GM23338 (cell line): ENCODE results near the gene CDC42BPG. TPM values are rescaled to one million over a fixed set of nuclear protein-coding genes. Genes with fewer than 3 reads are reported as not detected.

Source experiments
- ATAC-seq: fragments of 200-7000 bp; cut with Tn5 transposase; 3 replicates; pipeline ENCODE4 v1.9.1; 2020
- DNase-seq: peaks from one replicate; pipeline ENCODE4 v3.0.0-alpha.2; 2015; ENCODE audit warnings: low spot score
- H2AFZ ChIP-seq: fragments of 200-600 bp; sonication (generic); 2 replicates; pipeline ENCODE4 v1.8.0; 2016; ENCODE audit warnings: antibody characterized with exemption, mild to moderate bottlenecking, moderate library complexity
- H3F3A ChIP-seq: fragments of 200-600 bp; sonication (generic); replicated peaks from 2 replicates; pipeline ENCODE4 v1.8.0; 2017; ENCODE audit warnings: antibody characterized with exemption, mixed run types, low read depth
- H3K27ac ChIP-seq: fragments of 200-600 bp; sonication (generic); 2 replicates; pipeline ENCODE4 v1.6.1; 2016; ENCODE audit warnings: low read depth
- H3K27me3 ChIP-seq: fragments of 200-600 bp; sonication (generic); 2 replicates; pipeline ENCODE4 v1.8.0; 2016; ENCODE audit warnings: mild to moderate bottlenecking, mixed run types, moderate library complexity; ENCODE audit not compliant: insufficient read depth
- H3K36me3 ChIP-seq: fragments of 200-600 bp; sonication (generic); 2 replicates; pipeline ENCODE4 v1.8.0; 2016; ENCODE audit warnings: mild to moderate bottlenecking; ENCODE audit not compliant: insufficient read depth
- H3K4me1 ChIP-seq: fragments of 200-600 bp; sonication (generic); 2 replicates; pipeline ENCODE4 v1.8.0; 2016; ENCODE audit warnings: mild to moderate bottlenecking, moderate library complexity; ENCODE audit not compliant: insufficient read depth
- H3K4me2 ChIP-seq: fragments of 200-600 bp; sonication (generic); 2 replicates; pipeline ENCODE4 v1.7.1; 2017; ENCODE audit warnings: mixed run types
- H3K4me3 ChIP-seq: fragments of 200-600 bp; sonication (generic); 2 replicates; pipeline ENCODE4 v1.6.1; 2016; ENCODE audit warnings: mixed run types
- H3K79me2 ChIP-seq: fragments of 200-600 bp; sonication (generic); replicated peaks from 2 replicates; pipeline ENCODE4 v1.8.0; 2017; ENCODE audit warnings: mild to moderate bottlenecking; ENCODE audit not compliant: insufficient read depth
- H3K9me2 ChIP-seq: fragments of 200-600 bp; sonication (generic); 2 replicates; pipeline ENCODE4 v1.8.0; 2017; ENCODE audit not compliant: insufficient read depth
- H4K20me1 ChIP-seq: fragments of 200-600 bp; sonication (generic); replicated peaks from 2 replicates; pipeline ENCODE4 v1.8.0; 2017; ENCODE audit warnings: mild to moderate bottlenecking; ENCODE audit not compliant: insufficient read depth
- H3K27ac Mint-ChIP-seq: 2 replicates; pipeline ENCODE4 v1.8.0; 2020; ENCODE audit warnings: inconsistent platforms, mild to moderate bottlenecking, moderate library complexity, mixed read lengths
- H3K27me3 Mint-ChIP-seq: 3 replicates; pipeline ENCODE4 v1.8.0; 2022; ENCODE audit warnings: low read depth, mild to moderate bottlenecking, moderate library complexity, mixed read lengths, inconsistent platforms; ENCODE audit not compliant: insufficient read depth, poor library complexity
- H3K36me3 Mint-ChIP-seq: 3 replicates; pipeline ENCODE4 v1.8.0; 2021; ENCODE audit warnings: low read depth, mild to moderate bottlenecking, inconsistent platforms, moderate library complexity, mixed read lengths
- H3K4me1 Mint-ChIP-seq: 3 replicates; pipeline ENCODE4 v1.8.0; 2020; ENCODE audit warnings: mild to moderate bottlenecking, inconsistent platforms, mixed read lengths
- H3K4me3 Mint-ChIP-seq: 3 replicates; pipeline ENCODE4 v1.8.0; 2021; ENCODE audit warnings: moderate library complexity, mild to moderate bottlenecking, inconsistent platforms, mixed read lengths
- H3K9me3 Mint-ChIP-seq: 3 replicates; pipeline ENCODE4 v1.8.0; 2020; ENCODE audit warnings: moderate library complexity, mild to moderate bottlenecking, inconsistent platforms, mixed read lengths
- CREB1 ChIP-seq: fragments of 250-450 bp; sonication (Bioruptor Pico); IDR thresholded peaks from 2 replicates; pipeline ENCODE4 v1.5.0; 2020; ENCODE audit warnings: low read depth, mild to moderate bottlenecking, moderate library complexity
- EZH2 ChIP-seq: fragments of 200-600 bp; sonication (generic); IDR thresholded peaks from one replicate; pipeline ENCODE4 v1.8.0; 2017; ENCODE audit warnings: antibody characterized with exemption, mild to moderate bottlenecking, low read depth; ENCODE audit not compliant: unreplicated experiment
- NANOG ChIP-seq: IDR thresholded peaks from 2 replicates; pipeline ENCODE4 v1.6.1; 2016; ENCODE audit warnings: antibody characterized with exemption, borderline replicate concordance
- POLR2AphosphoS5 ChIP-seq: IDR thresholded peaks from 2 replicates; pipeline ENCODE4 v1.6.1; 2016; ENCODE audit warnings: antibody characterized with exemption, low read depth
- STAT1 ChIP-seq: IDR thresholded peaks from one replicate; pipeline ENCODE4 v1.6.1; 2016; ENCODE audit warnings: antibody characterized with exemption; ENCODE audit not compliant: unreplicated experiment
- ZNF114 ChIP-seq: fragments of 250-450 bp; sonication (Bioruptor Pico); IDR thresholded peaks from 2 replicates; pipeline ENCODE4 v1.5.0; 2020; ENCODE audit warnings: mild to moderate bottlenecking, moderate library complexity
- ZNF331 ChIP-seq: fragments of 250-450 bp; sonication (Bioruptor Pico); IDR thresholded peaks from 2 replicates; pipeline ENCODE4 v1.5.0; 2020; ENCODE audit warnings: low read depth, mild to moderate bottlenecking, moderate library complexity
- polyA plus RNA-seq: library from polyadenylated mRNA; unstranded; fragments of >200 nt; fragmentation: Nextera tagmentation; extraction: Ambion mirVana; gene quantifications from 2 replicates; pipeline ENCODE4 v1.2.1, GENCODE V29; 2016
- total RNA-seq: library from RNA; depleted of rRNA; stranded (reverse); fragments of >200 nt; shearing (Covaris generic); gene quantifications from 2 replicates; pipeline ENCODE4 v1.2.3, GENCODE V29; 2014
- TF ChIP-seq, protein P1 (sequence below): IDR thresholded peaks from one replicate; pipeline ENCODE4 v1.6.1; 2018; ENCODE audit warnings: antibody characterized with exemption; ENCODE audit not compliant: unreplicated experiment
- TF ChIP-seq, protein P2 (sequence below): fragments of 250-450 bp; sonication (Bioruptor Pico); IDR thresholded peaks from 2 replicates; pipeline ENCODE4 v1.5.0; 2020; ENCODE audit warnings: mild to moderate bottlenecking, moderate library complexity
- TF ChIP-seq, protein P3 (sequence below): IDR thresholded peaks from 2 replicates; pipeline ENCODE4 v1.6.1; 2016; ENCODE audit warnings: antibody characterized with exemption

CDC42BPG gene
- total and polyA plus RNA-seq, 2 experiments from 2014 or later = 2.3 to 11.6 TPM

DNA sequence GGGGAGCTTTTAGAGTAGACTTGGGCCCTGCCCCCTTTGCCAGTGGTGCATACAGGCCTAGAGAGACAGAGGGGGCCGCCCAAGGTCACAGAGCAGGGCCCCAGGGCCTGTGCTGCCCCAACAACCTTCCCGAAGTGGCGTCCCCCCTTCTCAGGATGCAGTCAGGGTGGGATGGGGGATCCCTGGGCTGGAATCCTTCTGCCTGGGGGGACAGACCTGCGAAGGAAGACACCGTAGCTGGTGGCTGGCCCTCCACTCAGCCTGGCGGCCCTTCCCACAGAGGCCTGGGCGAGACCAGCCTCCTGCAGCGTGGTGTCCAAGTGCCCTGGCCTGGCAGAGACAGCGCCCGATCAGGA lies 48.4 kb upstream of the CDC42BPG start:
- Histone ChIP-seq H4K20me1 (no peaks in the 10 kb centered on the region), H3K9me2 (no peaks in the 10 kb centered on the region), H3K4me3 (no peak overlapping the region), H3K79me2 (no peaks in the 10 kb centered on the region), H3K4me2 (no peak overlapping the region), H3K4me1 (peaks cover 9% of the 10 kb centered on the region; the same call in 1 of the 2 replicates), H3F3A (no peaks in the 10 kb centered on the region), H2AFZ (no peak overlapping the region), H3K27me3 (no peaks in the 10 kb centered on the region), H3K27ac (no peak overlapping the region), H3K36me3 (no peaks in the 10 kb centered on the region)
- Mint-ChIP-seq H3K4me1 (peaks cover 15% of the 10 kb centered on the region), H3K36me3 (no peaks in the 10 kb centered on the region; the same call in 2 of the 3 replicates), H3K27me3 (peaks cover 15% of the 10 kb centered on the region), H3K27ac (no peak overlapping the region), H3K4me3 (no peak overlapping the region), H3K9me3 (no peaks in the 10 kb centered on the region)
- TF ChIP-seq ZNF331 (CRISPR knock-in tag) (no peak), EZH2 (no peak), NANOG (no peak), ZNF114 (CRISPR knock-in tag) (no peak), STAT1 (no peak), CREB1 (CRISPR knock-in tag) (no peak), POLR2AphosphoS5 (no peak)
- TF ChIP-seq, protein P1, sequence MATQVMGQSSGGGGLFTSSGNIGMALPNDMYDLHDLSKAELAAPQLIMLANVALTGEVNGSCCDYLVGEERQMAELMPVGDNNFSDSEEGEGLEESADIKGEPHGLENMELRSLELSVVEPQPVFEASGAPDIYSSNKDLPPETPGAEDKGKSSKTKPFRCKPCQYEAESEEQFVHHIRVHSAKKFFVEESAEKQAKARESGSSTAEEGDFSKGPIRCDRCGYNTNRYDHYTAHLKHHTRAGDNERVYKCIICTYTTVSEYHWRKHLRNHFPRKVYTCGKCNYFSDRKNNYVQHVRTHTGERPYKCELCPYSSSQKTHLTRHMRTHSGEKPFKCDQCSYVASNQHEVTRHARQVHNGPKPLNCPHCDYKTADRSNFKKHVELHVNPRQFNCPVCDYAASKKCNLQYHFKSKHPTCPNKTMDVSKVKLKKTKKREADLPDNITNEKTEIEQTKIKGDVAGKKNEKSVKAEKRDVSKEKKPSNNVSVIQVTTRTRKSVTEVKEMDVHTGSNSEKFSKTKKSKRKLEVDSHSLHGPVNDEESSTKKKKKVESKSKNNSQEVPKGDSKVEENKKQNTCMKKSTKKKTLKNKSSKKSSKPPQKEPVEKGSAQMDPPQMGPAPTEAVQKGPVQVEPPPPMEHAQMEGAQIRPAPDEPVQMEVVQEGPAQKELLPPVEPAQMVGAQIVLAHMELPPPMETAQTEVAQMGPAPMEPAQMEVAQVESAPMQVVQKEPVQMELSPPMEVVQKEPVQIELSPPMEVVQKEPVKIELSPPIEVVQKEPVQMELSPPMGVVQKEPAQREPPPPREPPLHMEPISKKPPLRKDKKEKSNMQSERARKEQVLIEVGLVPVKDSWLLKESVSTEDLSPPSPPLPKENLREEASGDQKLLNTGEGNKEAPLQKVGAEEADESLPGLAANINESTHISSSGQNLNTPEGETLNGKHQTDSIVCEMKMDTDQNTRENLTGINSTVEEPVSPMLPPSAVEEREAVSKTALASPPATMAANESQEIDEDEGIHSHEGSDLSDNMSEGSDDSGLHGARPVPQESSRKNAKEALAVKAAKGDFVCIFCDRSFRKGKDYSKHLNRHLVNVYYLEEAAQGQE = no peak
- TF ChIP-seq, protein P2, sequence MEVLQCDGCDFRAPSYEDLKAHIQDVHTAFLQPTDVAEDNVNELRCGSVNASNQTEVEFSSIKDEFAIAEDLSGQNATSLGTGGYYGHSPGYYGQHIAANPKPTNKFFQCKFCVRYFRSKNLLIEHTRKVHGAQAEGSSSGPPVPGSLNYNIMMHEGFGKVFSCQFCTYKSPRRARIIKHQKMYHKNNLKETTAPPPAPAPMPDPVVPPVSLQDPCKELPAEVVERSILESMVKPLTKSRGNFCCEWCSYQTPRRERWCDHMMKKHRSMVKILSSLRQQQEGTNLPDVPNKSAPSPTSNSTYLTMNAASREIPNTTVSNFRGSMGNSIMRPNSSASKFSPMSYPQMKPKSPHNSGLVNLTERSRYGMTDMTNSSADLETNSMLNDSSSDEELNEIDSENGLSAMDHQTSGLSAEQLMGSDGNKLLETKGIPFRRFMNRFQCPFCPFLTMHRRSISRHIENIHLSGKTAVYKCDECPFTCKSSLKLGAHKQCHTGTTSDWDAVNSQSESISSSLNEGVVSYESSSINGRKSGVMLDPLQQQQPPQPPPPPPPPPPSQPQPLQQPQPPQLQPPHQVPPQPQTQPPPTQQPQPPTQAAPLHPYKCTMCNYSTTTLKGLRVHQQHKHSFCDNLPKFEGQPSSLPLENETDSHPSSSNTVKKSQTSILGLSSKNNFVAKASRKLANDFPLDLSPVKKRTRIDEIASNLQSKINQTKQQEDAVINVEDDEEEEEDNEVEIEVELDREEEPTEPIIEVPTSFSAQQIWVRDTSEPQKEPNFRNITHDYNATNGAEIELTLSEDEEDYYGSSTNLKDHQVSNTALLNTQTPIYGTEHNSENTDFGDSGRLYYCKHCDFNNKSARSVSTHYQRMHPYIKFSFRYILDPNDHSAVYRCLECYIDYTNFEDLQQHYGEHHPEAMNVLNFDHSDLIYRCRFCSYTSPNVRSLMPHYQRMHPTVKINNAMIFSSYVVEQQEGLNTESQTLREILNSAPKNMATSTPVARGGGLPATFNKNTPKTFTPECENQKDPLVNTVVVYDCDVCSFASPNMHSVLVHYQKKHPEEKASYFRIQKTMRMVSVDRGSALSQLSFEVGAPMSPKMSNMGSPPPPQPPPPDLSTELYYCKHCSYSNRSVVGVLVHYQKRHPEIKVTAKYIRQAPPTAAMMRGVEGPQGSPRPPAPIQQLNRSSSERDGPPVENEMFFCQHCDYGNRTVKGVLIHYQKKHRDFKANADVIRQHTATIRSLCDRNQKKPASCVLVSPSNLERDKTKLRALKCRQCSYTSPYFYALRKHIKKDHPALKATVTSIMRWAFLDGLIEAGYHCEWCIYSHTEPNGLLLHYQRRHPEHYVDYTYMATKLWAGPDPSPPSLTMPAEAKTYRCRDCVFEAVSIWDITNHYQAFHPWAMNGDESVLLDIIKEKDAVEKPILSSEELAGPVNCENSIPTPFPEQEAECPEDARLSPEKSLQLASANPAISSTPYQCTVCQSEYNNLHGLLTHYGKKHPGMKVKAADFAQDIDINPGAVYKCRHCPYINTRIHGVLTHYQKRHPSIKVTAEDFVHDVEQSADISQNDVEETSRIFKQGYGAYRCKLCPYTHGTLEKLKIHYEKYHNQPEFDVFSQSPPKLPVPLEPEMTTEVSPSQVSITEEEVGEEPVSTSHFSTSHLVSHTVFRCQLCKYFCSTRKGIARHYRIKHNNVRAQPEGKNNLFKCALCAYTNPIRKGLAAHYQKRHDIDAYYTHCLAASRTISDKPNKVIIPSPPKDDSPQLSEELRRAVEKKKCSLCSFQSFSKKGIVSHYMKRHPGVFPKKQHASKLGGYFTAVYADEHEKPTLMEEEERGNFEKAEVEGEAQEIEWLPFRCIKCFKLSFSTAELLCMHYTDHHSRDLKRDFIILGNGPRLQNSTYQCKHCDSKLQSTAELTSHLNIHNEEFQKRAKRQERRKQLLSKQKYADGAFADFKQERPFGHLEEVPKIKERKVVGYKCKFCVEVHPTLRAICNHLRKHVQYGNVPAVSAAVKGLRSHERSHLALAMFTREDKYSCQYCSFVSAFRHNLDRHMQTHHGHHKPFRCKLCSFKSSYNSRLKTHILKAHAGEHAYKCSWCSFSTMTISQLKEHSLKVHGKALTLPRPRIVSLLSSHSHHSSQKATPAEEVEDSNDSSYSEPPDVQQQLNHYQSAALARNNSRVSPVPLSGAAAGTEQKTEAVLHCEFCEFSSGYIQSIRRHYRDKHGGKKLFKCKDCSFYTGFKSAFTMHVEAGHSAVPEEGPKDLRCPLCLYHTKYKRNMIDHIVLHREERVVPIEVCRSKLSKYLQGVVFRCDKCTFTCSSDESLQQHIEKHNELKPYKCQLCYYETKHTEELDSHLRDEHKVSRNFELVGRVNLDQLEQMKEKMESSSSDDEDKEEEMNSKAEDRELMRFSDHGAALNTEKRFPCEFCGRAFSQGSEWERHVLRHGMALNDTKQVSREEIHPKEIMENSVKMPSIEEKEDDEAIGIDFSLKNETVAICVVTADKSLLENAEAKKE (CRISPR knock-in tag) = no peak
- TF ChIP-seq, protein P3, sequence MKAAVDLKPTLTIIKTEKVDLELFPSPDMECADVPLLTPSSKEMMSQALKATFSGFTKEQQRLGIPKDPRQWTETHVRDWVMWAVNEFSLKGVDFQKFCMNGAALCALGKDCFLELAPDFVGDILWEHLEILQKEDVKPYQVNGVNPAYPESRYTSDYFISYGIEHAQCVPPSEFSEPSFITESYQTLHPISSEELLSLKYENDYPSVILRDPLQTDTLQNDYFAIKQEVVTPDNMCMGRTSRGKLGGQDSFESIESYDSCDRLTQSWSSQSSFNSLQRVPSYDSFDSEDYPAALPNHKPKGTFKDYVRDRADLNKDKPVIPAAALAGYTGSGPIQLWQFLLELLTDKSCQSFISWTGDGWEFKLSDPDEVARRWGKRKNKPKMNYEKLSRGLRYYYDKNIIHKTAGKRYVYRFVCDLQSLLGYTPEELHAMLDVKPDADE = no peak
- DNase-seq (no peak), ATAC-seq (no peak)
